Measurements from ENCODE around the gene OTUB1. TPM values are rescaled to one million over a fixed set of nuclear protein-coding genes. Genes with fewer than 3 reads are reported as not detected.
A peak's percentile ranks its signal among the peaks of the same experiment; 100 is the strongest.

OTUB1 gene
- total RNA-seq, 1 donor: 38.0 TPM

GRCh38 chr11:63999349-64000025 lies 13.2 kb downstream of the OTUB1 start:
- TF ChIP-seq CTCF (IDR thresholded peaks at IDR 0.05; ENCODE audit: insufficient read depth, low read depth, low read length): no peak

GRCh38 chr11:64000026-64000739 lies 13.9 kb downstream of the OTUB1 start:
- DNase-seq (ENCODE audit: low read depth): peak; percentile 71
- H3K4me3 ChIP-seq (ENCODE audit: low read depth, low read length): peak overlapping the region; percentile 32

More at GRCh38 chr11:63999349-64000025, 13.2 kb downstream of the OTUB1 start:
- no peak overlapping the region for H3K4me3 ChIP-seq (ENCODE audit: low read depth, low read length)
- DNase-seq (ENCODE audit: low read depth): no peak

DNA sequence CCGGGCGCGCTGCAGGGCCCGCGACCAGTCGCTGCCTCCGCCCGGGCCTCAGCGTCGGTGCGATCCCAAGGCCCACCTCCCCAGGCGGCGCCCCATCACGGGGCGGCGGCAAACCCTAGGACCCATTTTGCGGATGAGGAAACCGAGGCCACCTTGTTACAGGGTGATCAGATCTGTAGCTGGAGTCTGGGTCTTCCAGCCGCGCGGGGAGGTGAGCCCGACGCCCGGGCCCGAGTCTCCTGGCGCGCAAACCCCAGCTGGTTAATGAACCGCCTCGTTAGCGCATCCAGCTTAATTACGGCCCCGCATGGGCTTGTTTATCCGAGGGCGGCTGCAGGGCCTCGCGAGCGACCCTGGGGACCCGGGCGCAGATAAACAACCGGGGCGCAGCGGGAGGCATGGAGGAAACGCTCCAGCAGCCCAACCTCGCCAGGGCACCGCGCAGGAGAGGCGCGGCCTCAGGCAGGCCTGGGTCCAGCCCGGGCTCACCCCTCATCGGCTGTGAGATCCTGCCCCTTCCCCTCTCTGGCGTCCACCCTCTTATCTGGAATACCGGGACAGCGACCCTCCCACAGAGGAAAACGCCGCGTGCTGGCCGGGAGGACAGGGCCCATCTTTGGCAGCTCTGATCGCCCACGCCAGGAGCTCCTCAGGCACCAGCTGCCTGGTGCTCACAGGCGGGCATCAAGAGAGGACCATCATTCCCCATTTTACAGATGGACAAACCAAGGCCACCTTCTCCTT lies 14.7 kb downstream of the OTUB1 start:
- DNase-seq (ENCODE audit: low read depth): no peak
- no peak for TF ChIP-seq CTCF (IDR thresholded peaks at IDR 0.05; ENCODE audit: insufficient read depth, low read depth, low read length)
- peak overlapping the region; percentile 32 for H3K4me3 ChIP-seq (ENCODE audit: low read depth, low read length)

More at GRCh38 chr11:64000026-64000739, 13.9 kb downstream of the OTUB1 start:
- TF ChIP-seq CTCF (IDR thresholded peaks at IDR 0.05; ENCODE audit: insufficient read depth, low read depth, low read length): peak; percentile 68

- no peak for TF ChIP-seq CTCF (IDR thresholded peaks at IDR 0.05; ENCODE audit: insufficient read depth, low read depth, low read length)
- peak; percentile 51 for DNase-seq (ENCODE audit: low read depth)
- H3K4me3 ChIP-seq (ENCODE audit: low read depth, low read length): no peak overlapping the region
Observed at GRCh38 chr11:64001484-64002420, 15.5 kb downstream of the OTUB1 start.

- no peak overlapping the region for H3K4me3 ChIP-seq (ENCODE audit: low read depth, low read length)
- no peak for DNase-seq (ENCODE audit: low read depth)
- no peak for TF ChIP-seq CTCF (IDR thresholded peaks at IDR 0.05; ENCODE audit: insufficient read depth, low read depth, low read length)
Observed at GRCh38 chr11:64003807-64004589, 17.8 kb downstream of the OTUB1 start.
